A549 (cell line): Measurements from ENCODE around the gene ABCF3. TPM values are rescaled to one million over a fixed set of nuclear protein-coding genes. Genes with fewer than 3 reads are reported as not detected.

Source experiments
- ATAC-seq, 2 experiments: fragments of 200-7000 bp in 1 of 2; fragments of >200 bp in 1 of 2; cut with Nextera tagmentation in 1 of 2; cut with Tn5 transposase in 1 of 2; 3 replicates each; pipeline versions ENCODE4 v1.8.0 to v1.9.1; 2018 to 2020; ENCODE audit warnings: mild to moderate bottlenecking in 1 of 2, moderate library complexity in 1 of 2
- CTCF ChIA-PET: fragments of 300-600 bp; sonication (Branson Sonifier 250); formaldehyde crosslinking; extraction: SDS; loops from one replicate; lab custom pipeline; 2021; ENCODE audit warnings: antibody characterized with exemption, inconsistent platforms; lab: Yijun Ruan, JAX
- POLR2A ChIA-PET: fragments of 350-600 bp; formaldehyde crosslinking; extraction: SDS; loops from one replicate; lab custom pipeline; 2021; ENCODE audit warnings: antibody characterized with exemption, inconsistent platforms; lab: Yijun Ruan, JAX
- DNase-seq, 2 experiments: peaks; one replicate each; pipeline versions ENCODE4 v3.0.0 to v3.0.0-alpha.2; 2011 to 2016; ENCODE audit warnings: low read depth in 1 of 2, low spot score in 1 of 2
- FAIRE-seq: peaks from 2 replicates; lab custom pipeline; 2011; peaks lifted over from hg19 to GRCh38; lab: Jason Lieb, UNC
- H3K27ac ChIP-seq, 2 experiments: fragments of >200 bp; sonication (Bioruptor Twin); formaldehyde crosslinking; 3 replicates each; pipeline ENCODE4 v1.5.1; 2016 to 2017
- H3K4me1 ChIP-seq: fragments of >200 bp; sonication (Bioruptor Twin); formaldehyde crosslinking; 3 replicates; pipeline ENCODE4 v1.6.1; 2016
- H3K4me2 ChIP-seq: fragments of >200 bp; sonication (Bioruptor Twin); formaldehyde crosslinking; 3 replicates; pipeline ENCODE4 v1.6.1; 2016
- H3K4me3 ChIP-seq: fragments of >200 bp; sonication (Bioruptor Twin); formaldehyde crosslinking; 3 replicates; pipeline ENCODE4 v1.5.1; 2016
- H3K9me3 ChIP-seq: fragments of >200 bp; sonication (Bioruptor Twin); formaldehyde crosslinking; 3 replicates; pipeline ENCODE4 v1.6.1; 2016
- ELK1 ChIP-seq: fragments of 150-350 bp; IDR thresholded peaks from 2 replicates; pipeline ENCODE4 v1.6.1; 2014; ENCODE audit warnings: low read depth, mild to moderate bottlenecking, low read length
- HDAC2 ChIP-seq: fragments of 200-600 bp; sonication (generic); IDR thresholded peaks from 2 replicates; pipeline ENCODE4 v1.6.1; 2016
- HOXA7 ChIP-seq: fragments of 250-450 bp; sonication (Bioruptor Pico); IDR thresholded peaks from 2 replicates; pipeline ENCODE4 v1.5.0; 2020; ENCODE audit warnings: mild to moderate bottlenecking, moderate library complexity
- MAX ChIP-seq: IDR thresholded peaks from 2 replicates; pipeline ENCODE4 v1.6.1; 2012
- MAZ ChIP-seq: fragments of 150-350 bp; IDR thresholded peaks from 2 replicates; pipeline ENCODE4 v1.6.1; 2014; ENCODE audit warnings: antibody characterized with exemption, low read depth, low read length, borderline replicate concordance
- NR3C1 ChIP-seq: fragments of >200 bp; sonication (Bioruptor Twin); formaldehyde crosslinking; IDR thresholded peaks from 3 replicates; pipeline ENCODE4 v1.6.1; 2017
- RFX5 ChIP-seq: fragments of 450-650 bp; IDR thresholded peaks from 2 replicates; pipeline ENCODE4 v1.7.1; 2014; ENCODE audit warnings: antibody characterized with exemption, mild to moderate bottlenecking, moderate library complexity
- RNF2 ChIP-seq: fragments of 200-600 bp; sonication (generic); IDR thresholded peaks from 2 replicates; pipeline ENCODE4 v1.6.1; 2016; ENCODE audit warnings: low read depth, mild to moderate bottlenecking, antibody characterized with exemption, moderate library complexity, borderline replicate concordance
- ZFP36 ChIP-seq: fragments of 450-650 bp; IDR thresholded peaks from 2 replicates; pipeline ENCODE4 v1.6.1; 2014; ENCODE audit warnings: borderline replicate concordance; ENCODE audit not compliant: partially characterized antibody
- ZNF302 ChIP-seq: fragments of 250-450 bp; sonication (Bioruptor Pico); IDR thresholded peaks from 2 replicates; pipeline ENCODE4 v1.9.0; 2021; ENCODE audit warnings: inconsistent platforms, mild to moderate bottlenecking, moderate library complexity
- WGBS: methylation state at CpG from one replicate; pipeline ENCODE4 v1.1.6; 2017; ENCODE audit errors: missing lambda C conversion rate; 5-methylcytosine and 5-hydroxymethylcytosine counted together
- polyA plus RNA-seq, 4 experiments: library from polyadenylated mRNA; depleted of rRNA in 3 of 4; stranded (reverse); fragments of >200 nt; fragmentation: RNase III in 1 of 4; extraction: RNeasy Plus Mini Kit Qiagen cat#74134 plus additional on column Dnase treatment in 1 of 4; gene quantifications; 2 replicates in 3 of 4; 3 replicates in 1 of 4; pipeline ENCODE4 v1.2.3, GENCODE V29; 2011 to 2017
- TF ChIP-seq, protein P1 (sequence below): fragments of >200 bp; sonication (Bioruptor Twin); formaldehyde crosslinking; IDR thresholded peaks from 3 replicates; pipeline ENCODE4 v1.5.1; 2016

ABCF3 gene
- polyA plus RNA-seq, 2 of the 4 experiments (the other 2 are of a cell fraction), result 35.3 to 46.6 TPM

DNA sequence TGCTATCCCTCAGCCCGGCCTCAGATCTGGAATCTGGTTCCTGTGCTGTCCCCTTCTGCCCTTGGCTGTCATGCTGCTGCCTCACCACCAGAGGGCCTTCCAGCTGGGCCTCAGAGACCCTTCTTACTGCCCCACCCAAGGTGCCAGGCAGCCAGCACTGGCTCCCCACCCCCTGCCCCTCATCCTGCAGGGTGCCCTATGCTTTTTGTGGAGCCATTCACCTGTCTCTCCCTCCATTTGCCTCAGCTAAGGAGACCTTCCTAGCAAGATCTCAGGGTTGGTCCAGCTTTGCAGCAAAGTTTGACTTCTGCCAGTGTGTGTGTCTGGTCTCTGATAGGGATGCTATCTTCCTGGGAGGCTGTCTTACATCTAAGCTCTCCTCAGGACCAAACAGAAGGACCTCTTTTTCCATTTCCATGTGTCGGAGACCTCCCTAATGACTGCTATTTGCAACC, 41.5 kb downstream of the ABCF3 start (continued):
- no peak for TF ChIP-seq ZNF302
- no peak for TF ChIP-seq RFX5
- no peak for TF ChIP-seq ELK1

DNA sequence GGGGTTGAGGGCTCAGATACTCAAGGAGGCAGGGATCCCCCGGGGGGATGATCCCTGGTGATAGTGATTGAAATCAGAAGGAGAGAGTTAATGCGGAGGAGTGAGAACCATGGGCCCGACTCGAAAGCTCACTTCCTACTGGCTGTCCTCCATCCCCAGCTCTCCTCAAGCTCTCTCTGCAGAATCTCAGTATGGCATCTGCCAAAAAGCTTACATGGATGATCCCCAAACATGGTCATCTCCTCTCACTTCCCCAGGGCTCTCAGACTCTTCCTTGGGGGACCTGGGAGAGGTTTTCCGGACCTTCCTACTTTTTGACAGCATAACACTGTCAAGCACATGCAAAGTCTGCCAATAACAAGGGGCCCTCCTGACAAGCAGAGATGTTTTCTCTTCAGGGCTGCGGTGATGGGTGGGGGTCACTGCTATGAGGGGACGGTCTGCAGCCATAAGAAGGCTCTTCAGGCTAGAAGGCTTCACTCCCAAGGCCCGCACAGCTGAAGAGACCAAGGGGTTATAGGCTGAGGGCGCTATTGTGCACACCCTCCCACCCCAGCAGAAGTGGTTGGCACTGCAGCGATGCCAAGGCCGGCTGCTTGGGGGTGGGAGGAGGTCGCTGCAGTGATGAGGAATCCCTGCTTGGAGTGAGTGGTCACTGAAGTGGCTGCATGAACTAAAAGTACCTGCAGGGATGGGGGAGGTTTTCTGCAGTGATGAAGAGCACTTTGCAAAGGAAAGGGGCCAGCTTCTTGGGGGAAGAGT, 42.6 kb downstream of the ABCF3 start:
- Histone ChIP-seq H3K4me2 (peak overlapping the region; percentile 96), H3K4me1 (no peaks in the 10 kb centered on the region), H3K9me3 (no peaks in the 10 kb centered on the region), H3K27ac (no peak overlapping the region), H3K4me3 (peak overlapping the region; percentile 59)
- DNase-seq (no peak), FAIRE-seq (no peak), ATAC-seq (peak in 1 of 2 experiments; percentile 9; a peak in 1 of 6 replicates)
- ChIA-PET CTCF (interaction anchor here (0.6 to 5.5 kb wide), 18 partner anchors 10 to 83 kb away, joined by 3 to 44 read pairs (median 6); partner anchors contain the start of genes ALG3 and EEF1AKMT4), POLR2A (interaction anchor here (1.0 kb wide), 1 partner anchor 43 kb away, joined by 3 read pairs; the partner anchor contains the start of gene ABCF3)
- TF ChIP-seq NR3C1 (no peak), ZFP36 (no peak), MAZ (no peak), HDAC2 (no peak), HOXA7 (CRISPR knock-in tag) (no peak)
- WGBS, result 52% methylated on average over 11 of the region's 12 CpGs

- under 1% methylated on average over 24 of the region's 66 CpGs for WGBS
- POLR2A ChIA-PET, result no interaction called here
- FAIRE-seq, result no peak
- peak within 1 kb of the TSS; percentile 46 to 76; a peak in 4 of 6 replicates for H3K27ac ChIP-seq
- peaks cover 6% of the 10 kb centered on the region; the same call in 2 of the 3 replicates for H3K4me1 ChIP-seq
- CTCF ChIA-PET, result interaction anchor here (0.8 to 5.5 kb wide), 8 partner anchors 9 to 84 kb away, joined by 4 to 44 read pairs (median 6); partner anchors contain the start of genes ALG3 and EEF1AKMT4
- ATAC-seq, result peak; percentile 80 to 94
- H3K4me2 ChIP-seq, result peak within 1 kb of the TSS; percentile 96
- no peaks in the 10 kb centered on the region for H3K9me3 ChIP-seq
- TF ChIP-seq, protein P1, sequence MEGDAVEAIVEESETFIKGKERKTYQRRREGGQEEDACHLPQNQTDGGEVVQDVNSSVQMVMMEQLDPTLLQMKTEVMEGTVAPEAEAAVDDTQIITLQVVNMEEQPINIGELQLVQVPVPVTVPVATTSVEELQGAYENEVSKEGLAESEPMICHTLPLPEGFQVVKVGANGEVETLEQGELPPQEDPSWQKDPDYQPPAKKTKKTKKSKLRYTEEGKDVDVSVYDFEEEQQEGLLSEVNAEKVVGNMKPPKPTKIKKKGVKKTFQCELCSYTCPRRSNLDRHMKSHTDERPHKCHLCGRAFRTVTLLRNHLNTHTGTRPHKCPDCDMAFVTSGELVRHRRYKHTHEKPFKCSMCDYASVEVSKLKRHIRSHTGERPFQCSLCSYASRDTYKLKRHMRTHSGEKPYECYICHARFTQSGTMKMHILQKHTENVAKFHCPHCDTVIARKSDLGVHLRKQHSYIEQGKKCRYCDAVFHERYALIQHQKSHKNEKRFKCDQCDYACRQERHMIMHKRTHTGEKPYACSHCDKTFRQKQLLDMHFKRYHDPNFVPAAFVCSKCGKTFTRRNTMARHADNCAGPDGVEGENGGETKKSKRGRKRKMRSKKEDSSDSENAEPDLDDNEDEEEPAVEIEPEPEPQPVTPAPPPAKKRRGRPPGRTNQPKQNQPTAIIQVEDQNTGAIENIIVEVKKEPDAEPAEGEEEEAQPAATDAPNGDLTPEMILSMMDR, result no peak
- 0 out of 2 replicates have a peak, but pooled peaks have one; percentile 20 for TF ChIP-seq MAX
- peak within 1 kb of the TSS; percentile 59 for H3K4me3 ChIP-seq
- DNase-seq, result peak; percentile 57 to 80
Measured at GRCh38 chr3:184229394-184230080, 43.5 kb downstream of the ABCF3 start, which contains the start of gene VWA5B2. TSS of gene VWA5B2 (plus strand) at chr3:184229585. CDS start at chr3:184230529, 944 bp downstream.

DNA sequence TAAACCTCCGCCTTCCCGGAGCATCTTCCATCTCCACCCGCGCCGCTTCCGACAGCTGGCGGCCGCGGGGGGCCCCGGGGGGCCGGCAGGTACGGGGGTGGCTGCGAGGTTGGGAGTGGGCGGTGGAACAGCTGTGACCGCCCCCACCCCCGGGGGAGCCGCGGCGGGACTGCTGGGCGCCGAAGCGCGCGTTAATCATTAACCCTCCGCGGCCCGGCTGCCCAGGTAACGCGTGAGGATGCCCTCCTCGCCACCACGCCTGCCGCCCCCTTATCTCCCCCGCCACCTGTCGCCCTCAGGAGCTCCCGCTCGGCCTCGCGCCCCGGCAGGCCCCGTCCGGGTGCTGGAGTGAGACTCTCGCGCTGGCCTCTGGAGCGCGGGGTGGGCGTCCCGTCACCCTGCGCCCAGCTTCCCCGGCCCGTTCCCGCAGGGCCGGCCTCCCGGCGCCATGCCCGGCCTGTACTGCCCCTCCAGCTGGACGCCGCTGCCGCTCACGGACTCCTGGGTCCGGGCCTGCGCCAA, 44.1 kb downstream of the ABCF3 start:
- no peak for TF ChIP-seq MAZ
- 0 out of 2 replicates have a peak, but pooled peaks have one; percentile 34 for TF ChIP-seq RNF2
- TF ChIP-seq, all 56 proteins: peak for 1
- FAIRE-seq, result no peak
- H3K4me3 ChIP-seq, result peak overlapping the region; percentile 59

More for the DNA sequence above, 44.1 kb downstream of the ABCF3 start:
- Histone ChIP-seq H3K9me3 (no peaks in the 10 kb centered on the region), H3K27ac (peak overlapping the region; percentile 46 to 76; a peak in 4 of 6 replicates), H3K4me1 (peaks cover 7% of the 10 kb centered on the region; the same call in 2 of the 3 replicates), H3K4me2 (peak overlapping the region; percentile 96)
- ATAC-seq, result peak in 1 of 2 experiments; percentile 28; a peak in 3 of 6 replicates
- ChIA-PET POLR2A (no interaction called here), CTCF (interaction anchor here (0.8 to 5.5 kb wide), 6 partner anchors 8 to 85 kb away, joined by 3 to 44 read pairs (median 4); partner anchors contain the start of gene EEF1AKMT4)
- WGBS, result 0% methylated on average over 12 of the region's 61 CpGs
- DNase-seq, result no peak
